Loucy (cell line): ENCODE results near the gene QPRT.
"Not testable (repeated sequence)": the region's sequence is repeated elsewhere in the genome, so short reads cannot be mapped to it uniquely, and the experiment has no call there.

Experiments used
- H2AFZ ChIP-seq: fragments of 200-600 bp; sonication (generic); 2 replicates; pipeline ENCODE4 v1.6.0; 2016; ENCODE audit warnings: antibody characterized with exemption, mild to moderate bottlenecking, low read length, moderate library complexity
- H3F3A ChIP-seq: fragments of 200-600 bp; 2 replicates; pipeline ENCODE4 v1.6.0; 2016; ENCODE audit warnings: antibody characterized with exemption, low read depth, mild to moderate bottlenecking
- H3K27me3 ChIP-seq: fragments of 200-600 bp; sonication (generic); 2 replicates; pipeline ENCODE4 v1.6.1; 2014; ENCODE audit warnings: low read length, mild to moderate bottlenecking; ENCODE audit not compliant: insufficient read depth, poor library complexity, severe bottlenecking
- H3K36me3 ChIP-seq: fragments of 200-600 bp; sonication (generic); 2 replicates; pipeline ENCODE4 v1.6.1; 2016; ENCODE audit warnings: low read length; ENCODE audit not compliant: insufficient read depth
- H3K4me1 ChIP-seq: fragments of 200-600 bp; sonication (generic); 2 replicates; pipeline ENCODE4 v1.5.1; 2014; ENCODE audit warnings: low read length, mild to moderate bottlenecking; ENCODE audit not compliant: insufficient read depth, poor library complexity, severe bottlenecking
- H3K4me2 ChIP-seq: fragments of 200-600 bp; sonication (generic); 2 replicates; pipeline ENCODE4 v1.6.0; 2014; ENCODE audit warnings: antibody characterized with exemption, low read length, low read depth, mild to moderate bottlenecking; ENCODE audit not compliant: poor library complexity, severe bottlenecking
- H3K4me3 ChIP-seq: fragments of 200-600 bp; sonication (generic); 2 replicates; pipeline ENCODE4 v1.5.1; 2014; ENCODE audit warnings: low read length, mild to moderate bottlenecking, mixed read lengths; ENCODE audit not compliant: poor library complexity, severe bottlenecking
- H3K79me2 ChIP-seq: fragments of 200-600 bp; sonication (generic); 2 replicates; pipeline ENCODE4 v1.6.1; 2014; ENCODE audit warnings: low read length; ENCODE audit not compliant: insufficient read depth
- H3K9ac ChIP-seq: fragments of 200-600 bp; sonication (generic); 2 replicates; pipeline ENCODE4 v1.6.0; 2014; ENCODE audit warnings: mild to moderate bottlenecking, low read depth, low read length, moderate library complexity; ENCODE audit not compliant: poor library complexity, severe bottlenecking
- H3K9me2 ChIP-seq: fragments of 200-600 bp; sonication (generic); replicated peaks from 2 replicates; pipeline ENCODE4 v1.6.1; 2016; ENCODE audit warnings: low read depth, low read length, mixed read lengths
- H3K9me3 ChIP-seq: fragments of 200-600 bp; sonication (generic); 2 replicates; pipeline ENCODE4 v1.6.1; 2014; ENCODE audit warnings: mild to moderate bottlenecking, antibody characterized with exemption, low read length, low read depth; ENCODE audit not compliant: insufficient read depth
- H4K20me1 ChIP-seq: fragments of 200-600 bp; sonication (generic); 2 replicates; pipeline ENCODE4 v1.6.0; 2014; ENCODE audit warnings: antibody characterized with exemption, low read length, mild to moderate bottlenecking; ENCODE audit not compliant: insufficient read depth, poor library complexity, severe bottlenecking
- EZH2phosphoT487 ChIP-seq: fragments of 200-600 bp; IDR thresholded peaks from 2 replicates; pipeline ENCODE4 v1.6.1; 2018; ENCODE audit warnings: antibody characterized with exemption, mild to moderate bottlenecking, moderate library complexity, borderline replicate concordance
- TF ChIP-seq, protein P1 (sequence below): fragments of 200-600 bp; sonication (generic); conservative IDR thresholded peaks from 2 replicates; pipeline ENCODE4 v1.5.1; 2014; ENCODE audit warnings: mild to moderate bottlenecking, antibody characterized with exemption, low read length

Gene QPRT

DNA sequence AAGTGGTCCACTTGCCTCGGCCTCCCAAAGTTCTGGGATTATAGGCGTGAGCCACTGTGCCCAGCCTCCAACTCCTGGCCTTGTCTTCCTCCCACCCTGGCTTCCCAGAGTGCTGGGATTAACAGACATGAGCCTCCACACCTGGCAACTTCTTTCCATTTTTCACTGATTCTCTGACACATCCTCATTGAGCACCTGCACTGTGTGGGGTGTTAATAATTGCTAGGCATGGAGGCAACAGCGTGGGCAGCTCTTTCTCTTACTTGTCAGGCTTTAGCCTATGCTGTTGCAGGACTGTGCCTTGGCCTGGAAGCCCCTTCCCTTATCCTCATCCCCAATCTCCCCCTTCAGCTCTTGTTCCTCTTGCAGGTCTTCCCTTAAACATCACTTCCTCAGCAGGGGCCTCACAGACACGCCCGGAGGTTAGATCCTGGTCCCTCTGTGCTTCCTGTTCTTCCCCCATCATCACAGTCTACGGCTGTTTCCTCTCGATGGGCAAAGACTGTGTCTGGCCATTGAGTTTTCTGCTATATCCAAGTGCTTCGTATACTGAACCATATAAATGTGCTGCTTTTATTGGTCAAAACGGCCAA, 7.9 kb downstream of the QPRT start:
- Histone ChIP-seq H3K4me2 (peak overlapping the region; percentile 62), H3K9me2 (no peaks in the 10 kb centered on the region), H3K36me3 (0 out of 2 replicates have a peak, but pooled peaks cover 4% of the 10 kb centered on the region), H3K9ac (no peak overlapping the region), H3K4me1 (peaks cover 42% of the 10 kb centered on the region), H3K79me2 (peaks cover 95% of the 10 kb centered on the region), H3F3A (no peaks in the 10 kb centered on the region; the same call in 1 of the 2 replicates), H3K27me3 (no peaks in the 10 kb centered on the region), H4K20me1 (peaks cover 31% of the 10 kb centered on the region), H3K4me3 (peak overlapping the region; percentile 35), H3K9me3 (no peaks in the 10 kb centered on the region), H2AFZ (no peak overlapping the region)
- no peak for TF ChIP-seq EZH2phosphoT487
- TF ChIP-seq, protein P1, sequence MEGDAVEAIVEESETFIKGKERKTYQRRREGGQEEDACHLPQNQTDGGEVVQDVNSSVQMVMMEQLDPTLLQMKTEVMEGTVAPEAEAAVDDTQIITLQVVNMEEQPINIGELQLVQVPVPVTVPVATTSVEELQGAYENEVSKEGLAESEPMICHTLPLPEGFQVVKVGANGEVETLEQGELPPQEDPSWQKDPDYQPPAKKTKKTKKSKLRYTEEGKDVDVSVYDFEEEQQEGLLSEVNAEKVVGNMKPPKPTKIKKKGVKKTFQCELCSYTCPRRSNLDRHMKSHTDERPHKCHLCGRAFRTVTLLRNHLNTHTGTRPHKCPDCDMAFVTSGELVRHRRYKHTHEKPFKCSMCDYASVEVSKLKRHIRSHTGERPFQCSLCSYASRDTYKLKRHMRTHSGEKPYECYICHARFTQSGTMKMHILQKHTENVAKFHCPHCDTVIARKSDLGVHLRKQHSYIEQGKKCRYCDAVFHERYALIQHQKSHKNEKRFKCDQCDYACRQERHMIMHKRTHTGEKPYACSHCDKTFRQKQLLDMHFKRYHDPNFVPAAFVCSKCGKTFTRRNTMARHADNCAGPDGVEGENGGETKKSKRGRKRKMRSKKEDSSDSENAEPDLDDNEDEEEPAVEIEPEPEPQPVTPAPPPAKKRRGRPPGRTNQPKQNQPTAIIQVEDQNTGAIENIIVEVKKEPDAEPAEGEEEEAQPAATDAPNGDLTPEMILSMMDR = no peak

DNA sequence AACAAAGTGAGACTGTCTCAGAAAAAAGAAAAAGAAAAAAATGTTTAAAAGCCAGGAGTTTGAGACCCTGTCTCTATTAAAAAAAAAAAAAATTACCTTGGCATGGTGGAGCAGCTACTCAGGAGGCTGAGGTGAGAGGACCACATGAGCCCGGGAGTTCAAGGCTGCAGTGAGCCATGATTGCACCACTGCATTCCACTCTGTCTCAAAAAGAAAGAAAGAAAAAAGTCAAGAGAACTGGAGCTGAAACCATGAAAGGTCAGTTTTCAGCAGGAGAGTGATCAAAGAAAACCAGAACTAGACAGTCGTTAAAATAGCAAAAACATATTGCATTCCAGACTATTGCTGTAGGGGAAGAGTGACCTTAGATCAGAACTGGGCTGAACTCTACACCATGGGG, 8.8 kb downstream of the QPRT start:
- Histone ChIP-seq H3K9me3 (no peaks in the 10 kb centered on the region), H3K9me2 (no peaks in the 10 kb centered on the region), H3K4me3 (no peak overlapping the region), H3K9ac (peak overlapping the region; percentile 22), H3K79me2 (peaks cover 94% of the 10 kb centered on the region), H3K4me1 (peaks cover 36% of the 10 kb centered on the region), H3F3A (no peaks in the 10 kb centered on the region; the same call in 1 of the 2 replicates), H3K36me3 (0 out of 2 replicates have a peak, but pooled peaks cover 4% of the 10 kb centered on the region), H3K27me3 (no peaks in the 10 kb centered on the region), H4K20me1 (peaks cover 28% of the 10 kb centered on the region), H3K4me2 (peak overlapping the region; percentile 62), H2AFZ (no peak overlapping the region)
- TF ChIP-seq, protein P1 = no peak
- TF ChIP-seq EZH2phosphoT487 = no peak

DNA sequence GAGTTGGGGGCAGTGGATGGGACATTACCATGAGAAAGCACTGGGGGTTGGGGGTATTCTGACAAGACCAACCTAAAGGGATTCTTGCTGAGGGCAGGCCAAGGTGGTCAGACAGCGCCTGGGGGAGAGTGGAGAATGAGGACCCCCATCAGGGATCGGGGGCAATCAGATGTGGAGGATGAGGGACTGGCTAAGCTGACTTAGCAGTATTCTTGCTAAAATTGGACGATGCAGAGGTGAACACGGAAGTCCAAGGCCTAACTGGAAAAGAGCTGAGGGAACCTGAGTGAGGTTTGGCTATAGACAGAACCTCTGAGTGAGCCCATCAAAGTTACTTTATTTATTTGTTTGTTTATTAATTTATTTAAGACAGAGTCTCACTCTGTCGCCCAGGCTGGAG, 9.2 kb downstream of the QPRT start:
- Histone ChIP-seq H3K79me2 (peaks cover 94% of the 10 kb centered on the region), H3K4me3 (no peak overlapping the region), H3K27me3 (no peaks in the 10 kb centered on the region), H3K4me1 (peaks cover 32% of the 10 kb centered on the region), H3K36me3 (0 out of 2 replicates have a peak, but pooled peaks cover 4% of the 10 kb centered on the region), H3K4me2 (no peak overlapping the region), H3K9ac (peak overlapping the region; percentile 22), H3F3A (no peaks in the 10 kb centered on the region; the same call in 1 of the 2 replicates), H2AFZ (no peak overlapping the region), H4K20me1 (peaks cover 27% of the 10 kb centered on the region), H3K9me3 (no peaks in the 10 kb centered on the region), H3K9me2 (no peaks in the 10 kb centered on the region)
- TF ChIP-seq, protein P1 = no peak

DNA sequence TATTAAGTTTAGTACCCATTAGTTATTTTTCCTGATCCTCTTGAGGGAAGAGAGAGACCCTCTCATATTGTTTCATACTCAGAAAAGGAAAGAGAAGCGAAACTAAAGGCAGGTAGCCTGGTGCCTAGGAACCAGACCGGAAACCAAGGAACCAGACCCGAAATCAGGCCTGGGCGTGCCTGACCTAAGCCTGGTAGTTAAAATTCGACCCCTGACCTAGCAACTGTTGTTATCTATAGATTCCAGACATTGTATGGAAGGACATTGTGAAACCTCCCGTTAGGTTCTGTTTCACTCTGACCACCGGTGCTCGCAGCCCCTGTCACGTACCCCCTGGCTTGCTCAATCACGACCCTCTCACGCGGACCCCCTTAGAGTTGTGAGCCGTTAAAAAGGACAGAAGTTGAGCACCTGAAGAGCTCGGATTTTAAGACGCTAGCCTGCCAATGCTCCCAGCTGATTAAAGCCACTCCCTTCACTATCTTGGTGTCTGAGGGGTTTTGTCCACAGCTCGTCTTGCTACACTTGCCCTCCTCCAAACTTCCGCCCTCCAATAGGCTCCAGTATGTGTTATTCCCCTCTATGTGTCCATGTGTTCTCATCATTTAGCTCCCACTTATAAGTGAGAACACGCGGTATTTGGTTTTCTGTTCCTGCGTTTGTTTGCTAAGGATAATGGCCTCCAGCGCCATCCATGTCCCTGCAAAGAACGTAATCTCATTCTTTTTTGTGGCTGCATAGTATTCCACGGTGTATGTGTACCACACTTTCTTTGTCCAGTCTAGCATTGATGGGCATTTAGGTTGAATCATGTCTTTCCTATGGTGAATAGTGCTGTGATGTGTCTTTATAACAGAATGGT, 10.7 kb downstream of the QPRT start:
- H3K9ac ChIP-seq, H3K4me2 ChIP-seq, H3K9me3 ChIP-seq, H3K27me3 ChIP-seq, H3K4me3 ChIP-seq, H3K9me2 ChIP-seq, H2AFZ ChIP-seq, H3K36me3 ChIP-seq, H3F3A ChIP-seq: not testable (repeated sequence)
- H3K79me2 ChIP-seq = peaks cover 92% of the 10 kb centered on the region
- H3K4me1 ChIP-seq = peaks cover 28% of the 10 kb centered on the region
- peaks cover 24% of the 10 kb centered on the region for H4K20me1 ChIP-seq

DNA sequence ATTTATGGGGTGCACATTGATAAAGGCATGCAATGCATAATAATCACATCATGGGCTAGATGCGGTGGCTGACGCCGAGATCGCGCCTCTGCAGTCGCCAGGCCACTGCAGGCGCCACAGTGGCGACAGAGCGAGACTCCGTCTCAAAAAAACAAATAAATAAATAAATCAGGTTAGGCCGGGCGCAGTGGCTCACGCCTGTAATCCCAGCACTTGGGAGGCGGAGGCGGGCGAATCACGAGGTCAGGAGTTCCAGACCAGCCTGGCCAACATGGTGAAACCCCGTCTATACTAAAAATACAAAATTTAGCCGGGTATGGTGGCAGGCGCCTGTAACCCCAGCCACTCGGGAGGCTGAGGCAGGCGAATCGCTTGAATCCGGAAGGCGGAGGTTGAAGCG, 13.6 kb downstream of the QPRT start:
- peaks cover 70% of the 10 kb centered on the region for H3K79me2 ChIP-seq
- not testable (repeated sequence) for H3K4me3 ChIP-seq, H3F3A ChIP-seq, H2AFZ ChIP-seq, H3K9ac ChIP-seq, H3K27me3 ChIP-seq, H3K9me2 ChIP-seq, H3K4me2 ChIP-seq, H3K9me3 ChIP-seq
- peaks cover 21% of the 10 kb centered on the region for H4K20me1 ChIP-seq
- peaks cover 16% of the 10 kb centered on the region; the same call in 1 of the 2 replicates for H3K36me3 ChIP-seq
- peaks cover 10% of the 10 kb centered on the region for H3K4me1 ChIP-seq
